Measurements from ENCODE around the gene KRT81. TPM values are rescaled to one million over a fixed set of nuclear protein-coding genes. Genes with fewer than 3 reads are reported as not detected.

Gene KRT81
- polyA plus RNA-seq, result 0.72 TPM
- long read RNA-seq, donor 1, result 0 reads
- long read RNA-seq, donor 2, result 0 reads
- long read RNA-seq, donor 3, result 0 reads
- long read RNA-seq, donor 4, result 0 reads
- long read RNA-seq, donor 5, result 0 reads
- long read RNA-seq, donor 6, result 0 reads
- long read RNA-seq, donor 7, result 0 reads
- long read RNA-seq, donor 8, result 0 reads
- long read RNA-seq, donor 9, result 0 reads
- long read RNA-seq, donor 10, result 0 reads
- long read RNA-seq, donor 11, result 0 reads

DNA sequence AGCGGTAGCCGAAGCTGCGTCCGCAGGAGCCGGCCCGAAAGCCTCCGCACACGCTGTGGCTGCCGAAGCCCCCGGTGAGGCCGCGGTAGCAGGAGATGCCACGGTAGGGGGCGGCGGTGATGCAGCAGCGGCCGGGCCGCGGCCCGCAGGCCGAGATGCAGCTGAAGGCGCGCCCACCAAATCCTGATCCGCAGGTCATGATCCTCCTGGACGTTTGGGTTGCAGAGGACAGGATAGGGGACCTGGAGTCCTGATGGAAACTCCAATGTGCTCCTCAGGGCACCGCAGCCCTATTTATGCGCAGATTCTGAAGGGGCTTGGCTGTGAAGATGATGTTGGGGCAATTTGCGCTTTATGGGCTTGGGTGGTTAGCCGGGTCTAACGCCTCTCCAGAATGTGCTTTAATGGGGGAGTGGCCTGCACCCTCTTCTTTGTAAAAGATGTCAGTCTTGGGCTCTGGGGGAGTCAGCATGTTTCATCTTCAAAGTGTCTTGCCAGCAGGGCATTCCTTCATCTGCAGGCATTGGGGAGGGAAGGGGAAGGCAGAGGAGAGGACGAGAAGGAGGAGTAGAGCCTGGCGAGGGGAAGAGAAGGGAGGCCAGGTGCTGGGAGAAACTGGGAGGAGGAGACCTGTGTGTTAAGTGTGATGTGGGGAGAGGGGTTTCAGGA, at the start of gene KRT81:
Gene KRT81 (minus strand): TSS at position 268 of the 669 bp plus-strand sequence. CDS start 69 bp downstream, at position 199.
- H3K9me3 ChIP-seq (ENCODE audit: control insufficient read depth, low read depth, low read length), result no peaks in the 10 kb centered on the region
- H3K36me3 ChIP-seq (ENCODE audit: control insufficient read depth, insufficient read depth, low read length), result no peaks in the 10 kb centered on the region
- 60% methylated on average over 1 of the region's 32 CpGs for WGBS (ENCODE audit: insufficient coverage, low lambda C conversion rate)
- no peak within 1 kb of the TSS for H3K27ac ChIP-seq (ENCODE audit: low read length)
- no peaks in the 10 kb centered on the region for H3K4me1 ChIP-seq (ENCODE audit: control insufficient read depth, insufficient read depth, low read length)
- no peak for DNase-seq
- H3K4me3 ChIP-seq (ENCODE audit: low read length), result no peak within 1 kb of the TSS
- H3K27me3 ChIP-seq (ENCODE audit: control insufficient read depth, insufficient read depth, low read length), result peaks cover 16% of the 10 kb centered on the region

DNA sequence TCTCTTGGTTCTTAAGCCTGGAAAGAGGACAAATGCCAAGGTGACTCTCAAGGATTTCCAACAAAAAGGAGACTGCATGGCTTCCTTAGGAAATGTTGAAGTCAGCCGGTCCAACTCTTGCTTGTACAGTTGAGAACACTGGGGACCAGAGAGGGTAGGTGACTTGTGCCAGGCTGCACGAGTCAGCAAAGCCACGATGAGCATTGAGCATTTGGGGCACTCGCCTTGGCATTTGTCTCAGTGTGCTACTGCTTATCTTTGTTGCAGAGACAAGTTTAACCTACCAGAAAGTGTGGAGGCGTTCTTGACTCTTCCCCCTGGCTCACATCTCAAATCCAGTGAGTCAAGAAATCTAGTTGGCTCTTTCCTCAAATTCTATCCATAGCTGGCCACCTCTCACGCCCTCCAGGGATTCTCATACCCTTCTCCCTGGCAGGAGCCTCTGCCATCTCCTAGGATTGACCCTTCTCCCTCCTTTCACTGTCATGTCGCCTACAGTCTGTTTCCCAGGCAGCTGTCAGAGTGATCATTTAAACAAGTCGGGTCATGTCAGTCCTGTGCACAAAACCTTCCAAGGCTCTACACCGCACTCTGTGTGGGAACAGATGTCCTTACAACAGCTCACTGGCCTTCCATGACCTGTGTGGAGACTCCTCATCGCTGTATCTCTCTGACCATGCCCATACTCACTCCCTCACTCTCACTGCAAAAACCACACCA, 47.1 kb upstream of the KRT81 start:
- Histone ChIP-seq H3K9me3 (ENCODE audit: control insufficient read depth, low read depth, low read length) (peaks cover 8% of the 10 kb centered on the region), H3K36me3 (ENCODE audit: control insufficient read depth, insufficient read depth, low read length) (no peaks in the 10 kb centered on the region), H3K4me1 (ENCODE audit: control insufficient read depth, insufficient read depth, low read length) (no peaks in the 10 kb centered on the region), H3K27ac (ENCODE audit: low read length) (no peak overlapping the region), H3K27me3 (ENCODE audit: control insufficient read depth, insufficient read depth, low read length) (peaks cover 4% of the 10 kb centered on the region), H3K4me3 (ENCODE audit: low read length) (no peak overlapping the region)
- WGBS (ENCODE audit: insufficient coverage, low lambda C conversion rate), result no CpG with 5 or more reads among the region's 10 CpGs
- no peak for DNase-seq

DNA sequence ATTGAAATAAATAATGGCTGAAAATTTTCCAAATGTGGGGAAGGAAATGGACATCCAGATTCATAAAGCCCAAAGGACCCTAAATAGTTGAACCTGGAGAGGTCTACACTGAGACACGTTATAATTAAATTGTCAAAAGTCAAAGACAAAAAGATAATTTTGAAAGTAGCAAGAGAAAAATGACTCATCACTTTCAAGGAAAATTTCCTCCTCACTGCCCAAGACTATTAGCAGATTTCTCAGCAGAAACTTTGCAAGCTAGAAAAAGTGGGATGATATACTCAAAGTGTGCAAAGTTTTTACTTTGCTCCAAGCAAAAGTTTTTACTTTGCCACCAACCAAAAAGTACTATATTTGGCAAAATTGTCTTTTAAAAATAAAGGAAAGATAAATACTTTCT, 45.7 kb upstream of the KRT81 start:
- H3K4me1 ChIP-seq (ENCODE audit: control insufficient read depth, insufficient read depth, low read length), result no peaks in the 10 kb centered on the region
- WGBS (ENCODE audit: insufficient coverage, low lambda C conversion rate), result no CpG with 5 or more reads among the region's 1 CpG
- no peak overlapping the region for H3K27ac ChIP-seq (ENCODE audit: low read length)
- H3K4me3 ChIP-seq (ENCODE audit: low read length), result no peak overlapping the region
- H3K27me3 ChIP-seq (ENCODE audit: control insufficient read depth, insufficient read depth, low read length), result peaks cover 4% of the 10 kb centered on the region
- H3K9me3 ChIP-seq (ENCODE audit: control insufficient read depth, low read depth, low read length), result peaks cover 8% of the 10 kb centered on the region
- DNase-seq, result no peak
- no peaks in the 10 kb centered on the region for H3K36me3 ChIP-seq (ENCODE audit: control insufficient read depth, insufficient read depth, low read length)

DNA sequence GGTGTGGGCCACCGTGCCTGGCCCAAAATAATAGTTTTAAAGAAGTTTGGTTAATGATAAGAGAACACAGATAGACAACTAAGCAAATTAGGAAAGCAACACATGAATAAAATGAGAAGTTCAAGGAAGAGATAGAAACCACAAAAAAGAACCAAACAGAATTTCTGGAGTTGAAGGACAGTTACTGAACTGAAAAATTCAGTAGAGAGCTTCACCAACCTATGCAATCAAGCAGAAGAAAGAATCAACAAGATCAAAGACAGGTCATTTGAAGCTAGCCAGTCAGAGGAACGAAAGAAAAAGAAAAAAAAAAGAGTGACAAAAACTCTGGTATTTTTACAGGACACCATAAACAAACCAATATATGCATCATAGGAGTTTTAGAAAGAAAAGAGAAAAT, 45.3 kb upstream of the KRT81 start:
- H3K4me3 ChIP-seq (ENCODE audit: low read length), result no peak overlapping the region
- no peaks in the 10 kb centered on the region for H3K4me1 ChIP-seq (ENCODE audit: control insufficient read depth, insufficient read depth, low read length)
- 92% methylated on average over 2 of the region's 2 CpGs for WGBS (ENCODE audit: insufficient coverage, low lambda C conversion rate)
- peaks cover 8% of the 10 kb centered on the region for H3K9me3 ChIP-seq (ENCODE audit: control insufficient read depth, low read depth, low read length)
- DNase-seq, result no peak
- no peak overlapping the region for H3K27ac ChIP-seq (ENCODE audit: low read length)
- H3K36me3 ChIP-seq (ENCODE audit: control insufficient read depth, insufficient read depth, low read length), result no peaks in the 10 kb centered on the region
- H3K27me3 ChIP-seq (ENCODE audit: control insufficient read depth, insufficient read depth, low read length), result peaks cover 4% of the 10 kb centered on the region

DNA sequence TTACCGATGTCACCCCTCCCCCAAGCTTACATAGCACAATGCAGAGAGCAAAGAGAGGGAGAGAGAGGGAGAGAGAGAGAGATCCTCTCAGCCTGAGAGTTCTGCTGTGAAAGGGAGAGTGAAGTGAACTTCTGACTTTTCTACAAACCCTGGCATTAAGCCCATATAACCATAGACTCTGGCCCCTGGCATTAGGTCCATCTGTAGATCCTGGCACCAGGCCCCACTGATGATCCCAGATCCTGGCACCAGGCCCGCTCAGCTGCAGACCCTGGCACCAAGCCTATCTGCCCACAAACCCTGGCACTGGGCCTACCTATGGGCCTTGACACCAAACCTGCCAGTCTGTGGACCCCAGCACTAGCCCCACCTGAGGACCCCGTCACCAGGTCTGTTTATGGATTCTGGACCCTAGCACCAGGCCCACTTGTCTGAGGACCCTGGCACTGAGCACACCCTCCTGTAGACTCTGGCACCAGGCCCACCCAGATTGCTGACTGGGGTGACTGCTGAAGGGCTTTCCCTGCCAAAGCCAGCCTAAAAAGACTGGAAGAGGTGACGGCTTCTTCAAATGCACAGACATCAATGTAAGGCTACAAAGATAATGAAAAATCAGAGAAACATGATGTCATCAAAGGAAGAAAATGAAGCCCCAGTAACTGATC, 44.4 kb upstream of the KRT81 start:
- H3K4me1 ChIP-seq (ENCODE audit: control insufficient read depth, insufficient read depth, low read length), result no peaks in the 10 kb centered on the region
- DNase-seq, result no peak
- H3K4me3 ChIP-seq (ENCODE audit: low read length), result no peak overlapping the region
- H3K9me3 ChIP-seq (ENCODE audit: control insufficient read depth, low read depth, low read length), result peaks cover 8% of the 10 kb centered on the region
- WGBS (ENCODE audit: insufficient coverage, low lambda C conversion rate), result no CpG with 5 or more reads among the region's 4 CpGs
- no peaks in the 10 kb centered on the region for H3K36me3 ChIP-seq (ENCODE audit: control insufficient read depth, insufficient read depth, low read length)
- H3K27me3 ChIP-seq (ENCODE audit: control insufficient read depth, insufficient read depth, low read length), result peaks cover 4% of the 10 kb centered on the region
- H3K27ac ChIP-seq (ENCODE audit: low read length), result no peak overlapping the region

DNA sequence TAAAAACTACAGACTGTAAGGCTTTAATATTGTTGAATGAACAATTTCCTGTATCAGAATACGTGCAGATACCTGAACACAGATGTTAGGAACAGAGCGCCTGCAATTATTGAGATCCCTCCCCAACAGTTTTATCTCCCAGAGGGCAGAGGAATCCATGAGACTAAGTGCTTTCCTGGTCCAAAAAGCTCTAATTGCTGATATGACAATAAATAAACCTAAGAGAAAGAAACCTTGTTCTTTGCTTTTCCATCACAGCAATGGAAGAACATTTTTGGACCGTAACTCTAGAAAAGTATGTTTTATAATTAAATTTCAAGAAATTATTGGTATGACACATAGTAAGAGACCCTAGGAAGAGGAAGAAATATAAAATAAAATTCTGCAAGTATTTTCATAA, 42.9 kb upstream of the KRT81 start:
- Histone ChIP-seq H3K36me3 (ENCODE audit: control insufficient read depth, insufficient read depth, low read length) (no peaks in the 10 kb centered on the region), H3K27ac (ENCODE audit: low read length) (no peak overlapping the region), H3K27me3 (ENCODE audit: control insufficient read depth, insufficient read depth, low read length) (peaks cover 7% of the 10 kb centered on the region), H3K9me3 (ENCODE audit: control insufficient read depth, low read depth, low read length) (peaks cover 8% of the 10 kb centered on the region), H3K4me3 (ENCODE audit: low read length) (no peak overlapping the region), H3K4me1 (ENCODE audit: control insufficient read depth, insufficient read depth, low read length) (no peaks in the 10 kb centered on the region)
- 100% methylated on average over 1 of the region's 3 CpGs for WGBS (ENCODE audit: insufficient coverage, low lambda C conversion rate)
- no peak for DNase-seq

DNA sequence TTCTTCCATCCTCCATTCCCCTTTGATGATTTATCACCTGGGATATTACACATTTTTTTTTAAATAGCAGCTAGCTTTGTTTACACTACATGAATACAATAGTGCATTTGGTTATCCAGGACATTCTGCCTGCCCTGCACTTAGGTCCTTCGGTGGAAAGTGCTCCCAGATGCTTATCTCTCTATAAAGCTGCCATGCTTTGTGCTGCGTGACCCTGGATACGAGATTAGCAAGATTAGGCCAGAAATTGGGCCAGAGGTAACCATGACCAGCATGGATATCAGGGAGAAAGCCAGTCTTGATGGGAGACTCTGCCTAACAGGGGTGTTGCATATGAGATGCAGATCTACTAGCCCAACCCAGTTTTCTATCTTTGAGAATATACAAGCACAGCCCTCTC, 42.0 kb upstream of the KRT81 start:
- no peaks in the 10 kb centered on the region for H3K36me3 ChIP-seq (ENCODE audit: control insufficient read depth, insufficient read depth, low read length)
- no peaks in the 10 kb centered on the region for H3K4me1 ChIP-seq (ENCODE audit: control insufficient read depth, insufficient read depth, low read length)
- H3K4me3 ChIP-seq (ENCODE audit: low read length), result no peak overlapping the region
- no CpG with 5 or more reads among the region's 3 CpGs for WGBS (ENCODE audit: insufficient coverage, low lambda C conversion rate)
- no peak for DNase-seq
- peaks cover 8% of the 10 kb centered on the region for H3K9me3 ChIP-seq (ENCODE audit: control insufficient read depth, low read depth, low read length)
- no peak overlapping the region for H3K27ac ChIP-seq (ENCODE audit: low read length)
- H3K27me3 ChIP-seq (ENCODE audit: control insufficient read depth, insufficient read depth, low read length), result peaks cover 7% of the 10 kb centered on the region

DNA sequence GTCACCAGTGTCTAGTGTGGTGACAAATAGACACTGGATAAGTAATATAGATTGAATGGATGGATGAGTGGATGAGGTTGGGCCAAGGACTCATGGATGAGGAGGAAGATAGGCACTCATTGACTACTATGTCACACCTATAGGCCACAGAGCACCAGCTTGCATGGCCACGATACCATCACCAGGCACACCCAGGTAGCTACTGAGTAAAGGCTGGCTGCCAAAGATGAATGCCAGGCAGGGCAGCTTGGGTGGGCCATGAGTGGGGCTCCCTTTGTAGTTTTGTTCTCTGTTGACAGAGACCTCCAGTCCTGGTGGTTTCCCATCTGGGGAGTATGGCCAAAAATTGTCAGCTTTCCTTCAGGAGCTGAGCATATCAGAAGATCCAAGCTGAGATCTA, 41.0 kb upstream of the KRT81 start:
- H3K4me1 ChIP-seq (ENCODE audit: control insufficient read depth, insufficient read depth, low read length), result no peaks in the 10 kb centered on the region
- WGBS (ENCODE audit: insufficient coverage, low lambda C conversion rate), result no CpG with 5 or more reads among the region's 1 CpG
- peaks cover 8% of the 10 kb centered on the region for H3K9me3 ChIP-seq (ENCODE audit: control insufficient read depth, low read depth, low read length)
- no peaks in the 10 kb centered on the region for H3K36me3 ChIP-seq (ENCODE audit: control insufficient read depth, insufficient read depth, low read length)
- no peak for DNase-seq
- H3K27ac ChIP-seq (ENCODE audit: low read length), result no peak overlapping the region
- peaks cover 4% of the 10 kb centered on the region for H3K27me3 ChIP-seq (ENCODE audit: control insufficient read depth, insufficient read depth, low read length)
- no peak overlapping the region for H3K4me3 ChIP-seq (ENCODE audit: low read length)

DNA sequence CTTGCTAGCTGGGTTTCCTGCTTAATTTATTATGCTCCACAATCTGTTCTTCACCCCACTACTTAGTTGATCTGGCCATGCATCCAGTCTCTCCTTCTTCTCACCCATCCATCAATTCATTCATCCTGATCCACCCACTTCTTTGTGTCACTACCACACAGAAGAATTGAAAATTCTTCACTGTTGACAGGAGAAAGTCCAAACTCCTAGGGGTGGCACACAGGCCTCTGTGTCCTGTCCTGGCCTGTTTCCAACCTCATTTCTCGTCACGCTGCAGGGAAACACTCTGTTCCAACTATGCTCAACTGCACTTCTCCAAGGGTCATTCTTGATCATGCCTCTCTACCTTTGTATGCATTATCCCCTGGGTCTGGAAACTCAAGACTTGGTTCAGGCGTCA, 40.5 kb upstream of the KRT81 start:
- Histone ChIP-seq H3K27me3 (ENCODE audit: control insufficient read depth, insufficient read depth, low read length) (peaks cover 4% of the 10 kb centered on the region), H3K4me3 (ENCODE audit: low read length) (no peak overlapping the region), H3K9me3 (ENCODE audit: control insufficient read depth, low read depth, low read length) (peaks cover 8% of the 10 kb centered on the region), H3K36me3 (ENCODE audit: control insufficient read depth, insufficient read depth, low read length) (no peaks in the 10 kb centered on the region), H3K4me1 (ENCODE audit: control insufficient read depth, insufficient read depth, low read length) (no peaks in the 10 kb centered on the region), H3K27ac (ENCODE audit: low read length) (no peak overlapping the region)
- DNase-seq, result no peak
- no CpG with 5 or more reads among the region's 3 CpGs for WGBS (ENCODE audit: insufficient coverage, low lambda C conversion rate)

DNA sequence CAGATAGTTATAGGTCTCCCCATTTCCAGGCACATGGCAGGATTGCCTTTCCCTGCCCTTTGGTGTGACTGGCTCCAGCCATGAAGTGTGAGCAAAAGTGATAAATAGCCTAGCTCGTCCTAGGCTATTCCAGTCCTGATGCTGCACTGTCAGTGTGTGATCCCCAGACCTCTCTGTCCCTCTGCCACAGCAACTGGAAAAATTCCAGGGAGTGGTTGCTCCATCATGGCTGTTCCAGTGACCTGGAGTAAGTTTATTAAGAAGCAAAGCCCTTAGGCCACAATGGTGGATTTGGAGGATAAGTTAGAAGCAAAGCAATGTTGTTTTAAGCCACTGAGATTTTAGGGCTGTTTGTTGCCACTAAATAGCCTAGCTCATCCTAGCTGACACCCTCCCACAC, 39.7 kb upstream of the KRT81 start:
- H3K27me3 ChIP-seq (ENCODE audit: control insufficient read depth, insufficient read depth, low read length), result peaks cover 4% of the 10 kb centered on the region
- no CpG with 5 or more reads among the region's 1 CpG for WGBS (ENCODE audit: insufficient coverage, low lambda C conversion rate)
- DNase-seq, result no peak

More for the DNA sequence above, 39.7 kb upstream of the KRT81 start:
- Histone ChIP-seq H3K36me3 (ENCODE audit: control insufficient read depth, insufficient read depth, low read length) (no peaks in the 10 kb centered on the region), H3K9me3 (ENCODE audit: control insufficient read depth, low read depth, low read length) (peaks cover 7% of the 10 kb centered on the region), H3K27ac (ENCODE audit: low read length) (no peak overlapping the region), H3K4me3 (ENCODE audit: low read length) (no peak overlapping the region), H3K4me1 (ENCODE audit: control insufficient read depth, insufficient read depth, low read length) (no peaks in the 10 kb centered on the region)
